ENCODE results near the gene CACNA1E. TPM values are rescaled to one million over a fixed set of nuclear protein-coding genes. Genes with fewer than 3 reads are reported as not detected.

The CACNA1E gene
- total RNA-seq, 1 experiment from 2014 or later, result 0.46 TPM

DNA sequence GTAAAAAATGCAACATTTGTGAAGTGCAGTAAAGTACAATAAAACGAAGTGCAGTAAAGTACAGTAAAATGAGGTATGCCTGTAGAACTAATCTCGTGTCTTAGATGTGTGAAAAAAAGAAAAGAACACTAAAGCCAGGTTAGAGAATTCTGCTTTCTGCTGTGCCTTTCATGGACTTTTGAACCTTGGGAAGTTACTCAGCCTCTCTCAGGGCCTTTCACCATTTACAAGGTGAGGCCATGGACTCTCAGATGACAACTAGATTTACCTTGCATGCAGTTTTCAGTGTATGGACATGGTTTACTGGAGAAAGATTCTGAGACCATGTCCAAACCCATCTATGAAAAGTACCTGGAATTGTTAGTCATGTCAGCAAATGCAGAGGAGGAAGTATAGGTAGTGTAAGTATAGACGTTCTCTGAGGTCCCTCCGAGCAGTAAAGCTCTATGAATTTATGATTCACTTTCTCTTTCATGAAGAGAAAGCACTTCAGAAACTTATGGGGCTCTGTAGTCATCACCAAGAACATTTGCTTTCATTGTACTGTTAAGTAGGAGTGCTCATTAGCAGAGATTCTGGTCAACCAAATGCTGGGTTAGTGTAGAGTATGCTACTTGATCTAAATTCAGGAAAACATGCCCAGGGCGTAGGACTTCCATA, 143.1 kb downstream of the CACNA1E start:
- no peak overlapping the region for H2BK12ac ChIP-seq (ENCODE audit: insufficient read length, low read depth, low read length)
- no peak overlapping the region for H3T11ph ChIP-seq (ENCODE audit: low read length)
- no peaks in the 10 kb centered on the region for H3K27me3 ChIP-seq (ENCODE audit: insufficient read depth, low read length)
- no peaks in the 10 kb centered on the region for H3K79me2 ChIP-seq (ENCODE audit: insufficient read depth, low read length)
- TF ChIP-seq, protein P1, sequence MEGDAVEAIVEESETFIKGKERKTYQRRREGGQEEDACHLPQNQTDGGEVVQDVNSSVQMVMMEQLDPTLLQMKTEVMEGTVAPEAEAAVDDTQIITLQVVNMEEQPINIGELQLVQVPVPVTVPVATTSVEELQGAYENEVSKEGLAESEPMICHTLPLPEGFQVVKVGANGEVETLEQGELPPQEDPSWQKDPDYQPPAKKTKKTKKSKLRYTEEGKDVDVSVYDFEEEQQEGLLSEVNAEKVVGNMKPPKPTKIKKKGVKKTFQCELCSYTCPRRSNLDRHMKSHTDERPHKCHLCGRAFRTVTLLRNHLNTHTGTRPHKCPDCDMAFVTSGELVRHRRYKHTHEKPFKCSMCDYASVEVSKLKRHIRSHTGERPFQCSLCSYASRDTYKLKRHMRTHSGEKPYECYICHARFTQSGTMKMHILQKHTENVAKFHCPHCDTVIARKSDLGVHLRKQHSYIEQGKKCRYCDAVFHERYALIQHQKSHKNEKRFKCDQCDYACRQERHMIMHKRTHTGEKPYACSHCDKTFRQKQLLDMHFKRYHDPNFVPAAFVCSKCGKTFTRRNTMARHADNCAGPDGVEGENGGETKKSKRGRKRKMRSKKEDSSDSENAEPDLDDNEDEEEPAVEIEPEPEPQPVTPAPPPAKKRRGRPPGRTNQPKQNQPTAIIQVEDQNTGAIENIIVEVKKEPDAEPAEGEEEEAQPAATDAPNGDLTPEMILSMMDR (conservative IDR thresholded peaks at IDR 0.05), result no peak
- H3K9me3 Mint-ChIP-seq, result no peaks in the 10 kb centered on the region
- no peaks in the 10 kb centered on the region for H3K79me1 ChIP-seq (ENCODE audit: insufficient read depth, low read depth, low read length, poor library complexity, severe bottlenecking)
- no peaks in the 10 kb centered on the region for H3K9me3 ChIP-seq (ENCODE audit: control insufficient read depth, low read depth, low read length)
- no peak overlapping the region for H2AFZ ChIP-seq (ENCODE audit: low read length)
- H3K4ac ChIP-seq (ENCODE audit: low read depth, low read length), result no peak overlapping the region
- H3K27me3 Mint-ChIP-seq (ENCODE audit: low read depth), result no peaks in the 10 kb centered on the region; the same call in 1 of the 2 replicates
- H4K5ac ChIP-seq (ENCODE audit: insufficient read length, low read depth, low read length), result no peak overlapping the region
- H3K4me1 Mint-ChIP-seq, result peaks cover 2 to 9% of the 10 kb centered on the region in 2 experiments
- H3K23me2 ChIP-seq (ENCODE audit: insufficient read length, low read depth, low read length, poor library complexity, severe bottlenecking), result no peaks in the 10 kb centered on the region
- no peak overlapping the region for H3K56ac ChIP-seq (ENCODE audit: insufficient read length, low read depth, low read length)
- no peak overlapping the region for H3K4me2 ChIP-seq (ENCODE audit: insufficient read depth, insufficient read length, low read length)
- H2BK5ac ChIP-seq (ENCODE audit: insufficient read length, low read length), result no peak overlapping the region
- H3K23ac ChIP-seq (ENCODE audit: insufficient read length, low read depth, low read length), result no peak overlapping the region
- H2BK20ac ChIP-seq (ENCODE audit: low read depth, low read length, poor library complexity, severe bottlenecking), result no peak overlapping the region
- H3K4me1 ChIP-seq (ENCODE audit: insufficient read depth, low read length), result no peaks in the 10 kb centered on the region
- H3K9ac ChIP-seq (ENCODE audit: extremely low read depth, insufficient read length, low read length), result no peak overlapping the region
- H3K4me3 Mint-ChIP-seq, result no peak overlapping the region
- no peak overlapping the region for H2BK15ac ChIP-seq (ENCODE audit: low read depth, low read length)
- H3K14ac ChIP-seq (ENCODE audit: insufficient read depth, low read length), result no peak overlapping the region
- no peak overlapping the region for H4K91ac ChIP-seq (ENCODE audit: insufficient read length, low read depth, low read length)
- no CpG with 5 or more reads among the region's 5 CpGs for WGBS (ENCODE audit: extremely low coverage, insufficient read length, low lambda C conversion rate)
- no peak overlapping the region for H3K27ac Mint-ChIP-seq
- H3K27ac ChIP-seq (ENCODE audit: insufficient read length, low read depth, low read length), result no peak overlapping the region
- no peak overlapping the region for H2BK120ac ChIP-seq (ENCODE audit: low read depth, low read length, poor library complexity, severe bottlenecking)
- H4K8ac ChIP-seq (replicated peaks; ENCODE audit: insufficient read length, low read depth, low read length), result no peak overlapping the region
- H3K36me3 Mint-ChIP-seq (ENCODE audit: insufficient read depth in 1 of 3, low read depth in 3 of 3), result no peaks in the 10 kb centered on the region; a peak in 1 of 7 replicates
- H2AK5ac ChIP-seq (ENCODE audit: insufficient read length, low read length), result no peak overlapping the region
- DNase-seq, result no peak
- H3K18ac ChIP-seq (ENCODE audit: insufficient read length, low read depth, low read length), result no peak overlapping the region
- H4K20me1 ChIP-seq (ENCODE audit: control insufficient read depth, insufficient read depth, insufficient read length), result no peaks in the 10 kb centered on the region
